Forelimb muscle (tissue), 1 donor: ENCODE results near the gene CALHM3. TPM values are rescaled to one million over a fixed set of nuclear protein-coding genes. Genes with fewer than 3 reads are reported as not detected.

Experiments
- DNase-seq: peaks from one replicate; pipeline ENCODE4 v3.0.0-alpha.2; 2013; ENCODE audit warnings: low read depth
- polyA plus RNA-seq: library from polyadenylated mRNA; unstranded; fragments of 120-200 nt; gene quantifications from one replicate; pipeline ENCODE4 v1.2.1, GENCODE V29; 2013; ENCODE audit not compliant: insufficient read length

CALHM3 gene
- polyA plus RNA-seq, 1 donor, result not detected

DNA sequence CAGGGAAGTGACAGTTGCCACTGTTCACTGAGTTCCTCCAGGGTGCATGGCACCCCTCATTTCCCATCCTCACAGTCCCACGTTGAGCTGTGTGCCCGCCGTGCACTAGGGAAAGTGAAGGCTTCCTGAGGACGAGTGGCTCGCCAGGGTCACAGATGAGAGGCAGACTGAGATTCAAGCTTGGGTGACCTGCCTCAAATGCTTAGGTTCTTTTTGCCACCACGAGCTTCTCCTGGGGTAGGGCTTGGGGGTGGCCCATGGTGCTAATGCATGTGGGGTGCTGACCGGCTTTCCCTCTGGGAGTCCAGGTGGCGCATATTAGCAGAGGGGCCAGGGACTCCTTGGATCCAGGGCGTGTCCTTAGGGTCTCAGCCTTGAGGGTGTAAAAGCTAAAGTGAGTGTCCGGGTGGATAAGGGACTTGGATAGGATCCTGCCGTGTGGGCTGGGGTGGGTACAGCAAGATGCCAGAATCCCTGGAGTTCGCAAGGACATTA lies 28.8 kb downstream of the CALHM3 start:
- no peak for DNase-seq

DNA sequence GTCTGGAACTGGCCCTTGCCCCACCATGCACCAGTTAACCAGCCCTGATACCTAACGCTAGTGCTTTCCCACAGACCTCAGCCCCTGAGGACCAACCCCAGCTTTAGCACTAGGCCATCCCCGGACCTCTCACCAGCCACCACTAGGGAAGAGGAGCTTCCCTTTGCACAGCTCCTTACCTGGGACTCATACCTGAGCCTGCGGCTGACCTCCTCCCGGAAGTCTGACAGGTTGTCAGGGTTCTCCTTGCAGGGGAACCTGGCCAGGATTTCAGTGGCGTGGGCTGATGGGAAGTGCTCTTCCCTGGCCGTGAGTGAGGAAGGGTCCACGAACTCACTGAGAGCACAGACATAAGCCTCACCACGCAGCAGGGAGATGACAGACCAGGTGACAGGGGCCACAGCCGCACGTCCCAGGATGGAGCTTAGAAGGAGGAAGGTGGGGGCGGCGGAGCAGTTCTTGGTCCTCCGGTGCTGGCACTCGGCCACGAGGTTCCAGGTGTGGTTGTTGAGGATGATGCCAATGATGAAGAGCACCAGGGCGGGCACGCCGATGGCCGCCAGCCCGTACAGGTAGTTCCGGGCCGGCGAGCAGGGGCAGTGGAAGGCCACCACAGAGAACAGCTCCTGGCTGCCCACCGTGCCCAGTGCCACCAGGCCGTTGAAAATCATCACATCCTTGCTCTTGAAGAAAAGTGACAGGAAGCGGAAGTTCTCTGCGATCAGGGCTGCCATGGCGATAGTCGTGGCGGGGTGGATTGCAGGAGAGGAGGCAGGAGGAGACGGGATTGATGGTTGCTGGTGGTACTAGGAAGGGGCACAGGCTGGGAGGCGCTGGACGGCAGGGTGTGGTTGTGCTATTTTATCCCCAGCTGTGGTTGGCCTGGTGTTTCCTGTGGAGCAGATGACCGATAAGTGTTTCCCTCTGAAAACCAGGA lies 29.6 kb downstream of the CALHM3 start:
- no peak for DNase-seq

DNA sequence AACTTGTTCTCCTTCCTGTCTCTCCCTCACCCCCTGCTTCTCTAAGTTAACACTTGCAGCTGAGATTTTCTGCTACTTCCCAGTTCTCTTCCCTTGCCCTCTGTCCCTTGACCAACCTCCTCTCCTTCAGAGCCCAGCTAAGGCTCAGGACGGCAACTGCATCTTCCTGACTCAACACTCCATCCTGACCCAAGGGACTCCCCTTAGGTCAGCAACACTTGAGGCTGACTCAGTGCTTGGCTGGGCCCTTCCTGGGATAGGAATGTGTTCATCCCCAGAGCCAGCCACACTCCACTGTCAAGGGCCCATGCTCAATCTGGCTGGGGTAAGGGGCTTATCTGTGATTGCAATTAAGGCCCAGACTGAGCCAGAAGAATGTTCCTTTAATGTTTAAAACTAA lies 30.3 kb downstream of the CALHM3 start:
- DNase-seq, result no peak

DNA sequence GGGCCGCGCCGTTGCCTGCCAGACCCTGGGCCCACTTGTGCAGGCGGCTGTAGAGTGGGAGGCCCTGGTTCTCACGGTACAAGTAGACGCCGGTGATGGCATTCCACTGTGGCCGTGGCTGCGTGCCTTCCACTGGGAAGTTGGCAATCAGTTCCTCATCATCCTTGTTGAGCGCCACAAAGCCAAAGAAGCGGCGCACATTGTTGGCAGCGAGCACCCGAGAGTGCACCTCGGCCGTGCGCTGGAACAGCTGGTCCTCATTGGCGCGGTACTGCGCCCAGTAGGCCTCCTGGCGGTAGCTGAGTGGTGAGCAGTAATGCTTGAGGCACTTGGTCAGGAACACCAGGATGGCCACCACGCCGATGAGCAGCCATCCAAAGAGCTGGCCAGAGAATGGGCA lies 31.9 kb downstream of the CALHM3 start:
- DNase-seq, result no peak

DNA sequence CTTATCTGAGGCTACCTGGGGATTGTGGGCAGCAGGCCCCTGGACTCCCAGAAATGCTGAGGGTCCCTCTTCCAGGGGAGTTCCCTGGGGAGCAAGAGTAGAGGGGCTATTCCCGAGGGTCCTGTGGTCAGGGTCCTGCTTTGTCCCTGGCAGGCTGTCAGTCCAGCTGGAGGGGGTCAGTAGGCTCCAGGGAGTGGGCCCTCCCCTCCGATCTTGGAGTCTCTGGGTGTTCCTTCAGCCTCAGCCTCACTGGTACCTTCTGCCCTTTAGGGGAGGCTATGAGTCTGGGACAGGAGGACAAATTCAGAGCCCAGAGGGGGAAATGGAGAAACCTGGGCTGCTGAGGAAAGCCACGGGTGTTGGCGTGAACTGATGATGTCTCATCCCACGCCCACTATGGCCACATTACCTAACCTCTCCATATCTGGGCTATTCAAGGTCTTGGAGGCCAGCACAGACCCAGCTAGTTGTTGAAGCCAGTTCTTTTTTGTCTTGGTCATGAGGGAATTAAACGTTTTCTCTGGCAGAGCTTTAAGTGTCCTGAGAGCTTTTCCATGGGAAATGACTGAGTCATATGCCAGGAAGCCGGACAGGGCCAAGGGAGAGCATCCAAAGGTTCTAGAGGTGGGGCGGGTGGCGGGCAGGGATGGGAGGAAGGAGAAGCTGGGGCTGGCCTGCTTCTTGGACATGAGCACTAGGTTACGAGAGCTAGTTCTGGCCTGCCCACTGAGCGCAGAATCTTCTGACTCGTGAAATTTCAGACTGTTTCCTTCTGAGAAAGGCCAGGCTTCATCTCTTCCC lies 33.1 kb downstream of the CALHM3 start:
- no peak for DNase-seq

DNA sequence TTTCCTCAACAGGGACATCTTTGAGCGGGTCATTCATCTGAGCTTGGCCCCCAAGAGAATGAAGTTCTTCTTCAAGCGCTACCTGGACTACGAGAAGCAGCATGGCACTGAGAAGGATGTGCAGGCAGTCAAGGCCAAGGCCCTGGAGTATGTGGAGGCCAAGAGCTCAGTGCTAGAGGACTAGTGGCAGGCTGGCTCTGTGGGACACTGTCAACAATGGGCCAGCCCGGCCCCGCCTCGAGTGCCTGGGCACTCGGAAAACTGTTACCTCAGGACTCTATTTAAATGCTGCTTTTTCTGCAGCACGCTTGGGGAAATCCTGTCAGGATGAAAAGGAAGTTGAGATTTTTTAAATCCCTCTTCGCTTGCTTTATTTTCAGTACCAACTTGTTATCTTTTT lies 33.7 kb downstream of the CALHM3 start:
- DNase-seq, result no peak

DNA sequence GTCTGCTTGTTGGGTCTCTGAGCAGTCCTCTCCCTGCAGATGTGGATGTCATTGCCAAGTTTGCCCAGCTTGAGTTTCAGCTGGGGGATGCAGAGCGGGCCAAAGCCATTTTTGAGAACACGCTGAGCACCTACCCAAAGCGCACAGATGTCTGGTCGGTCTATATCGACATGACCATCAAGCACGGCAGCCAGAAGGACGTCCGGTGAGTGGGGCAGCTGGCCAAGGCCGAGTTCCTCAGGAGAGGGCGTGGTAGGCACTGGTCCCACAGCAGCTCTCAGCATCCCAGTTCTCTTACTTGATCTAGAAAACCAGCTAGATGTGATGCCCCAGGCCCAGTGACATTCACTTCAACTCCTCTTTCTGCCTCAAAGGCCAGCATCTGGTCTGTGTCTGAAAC lies 34.6 kb downstream of the CALHM3 start:
- DNase-seq, result no peak

DNA sequence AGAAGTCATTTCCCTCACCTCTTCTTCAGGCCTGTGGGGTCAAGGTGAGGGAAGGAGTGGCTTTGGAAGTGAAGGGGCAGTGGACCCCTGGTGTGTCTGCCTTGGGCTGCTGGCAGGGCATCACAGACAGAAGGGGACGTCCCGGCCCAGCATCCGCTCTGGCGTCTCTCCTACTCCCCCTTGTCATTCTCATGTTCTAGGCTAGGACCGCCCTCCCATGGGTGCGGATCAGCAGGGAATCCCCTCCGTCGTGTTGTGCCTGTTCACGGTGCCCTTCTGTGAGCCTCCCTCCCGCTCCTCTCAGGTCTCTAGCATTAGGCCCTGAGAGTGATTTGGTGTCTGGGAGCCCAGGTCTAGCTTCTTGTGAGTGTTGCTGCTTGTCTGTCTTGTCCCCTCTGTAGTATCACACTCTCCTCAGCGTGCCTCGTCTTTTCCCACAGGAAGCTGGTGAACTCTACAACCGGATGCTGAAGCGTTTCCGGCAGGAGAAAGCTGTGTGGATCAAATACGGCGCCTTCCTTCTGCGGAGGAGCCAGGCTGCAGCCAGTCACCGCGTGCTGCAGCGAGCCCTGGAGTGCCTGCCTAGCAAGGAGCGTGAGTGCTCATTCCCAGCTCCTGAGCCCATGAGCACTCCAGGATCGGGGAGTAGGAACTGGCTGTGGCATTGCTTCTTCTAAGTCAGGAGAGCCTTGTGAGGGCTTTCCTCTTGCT lies 35.4 kb downstream of the CALHM3 start:
- no peak for DNase-seq

DNA sequence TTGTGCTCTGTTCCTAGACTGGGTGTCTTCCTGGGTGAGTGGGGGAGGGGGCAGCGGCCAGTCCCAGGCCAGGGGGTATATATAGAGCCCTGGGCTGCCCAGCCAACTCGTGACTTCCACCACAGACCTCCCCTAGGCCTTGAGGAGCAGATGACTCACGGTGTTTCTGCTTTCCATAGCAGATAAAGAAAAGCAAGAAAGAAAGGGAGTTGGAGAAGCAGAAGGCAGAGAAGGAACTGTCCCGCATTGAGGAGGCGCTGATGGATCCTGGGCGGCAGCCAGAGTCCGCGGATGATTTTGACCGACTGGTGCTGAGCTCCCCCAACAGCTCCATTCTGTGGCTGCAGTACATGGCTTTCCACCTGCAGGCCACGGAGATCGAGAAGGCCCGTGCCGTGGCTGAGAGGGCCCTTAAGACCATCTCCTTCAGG lies 37.0 kb downstream of the CALHM3 start:
- no peak for DNase-seq

DNA sequence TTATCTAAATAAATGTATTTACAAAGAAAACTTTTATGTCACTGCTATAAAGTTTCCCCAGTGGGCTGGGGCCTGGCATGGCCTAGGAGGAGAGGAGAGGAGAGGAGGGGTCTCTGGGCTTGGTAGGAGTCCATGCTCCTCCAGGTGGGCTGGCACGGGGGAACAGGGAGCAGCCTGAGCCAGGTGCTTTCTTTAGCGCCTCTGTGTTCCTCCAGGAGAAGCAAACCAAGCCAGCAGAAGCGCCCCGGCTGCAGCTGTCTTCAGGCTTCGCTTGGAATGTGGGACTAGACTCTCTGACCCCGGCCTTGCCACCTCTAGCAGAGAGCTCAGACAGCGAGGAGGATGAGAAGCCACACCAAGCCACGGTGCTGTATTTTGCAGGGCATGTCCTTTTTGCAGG lies 37.4 kb downstream of the CALHM3 start:
- DNase-seq, result no peak

DNA sequence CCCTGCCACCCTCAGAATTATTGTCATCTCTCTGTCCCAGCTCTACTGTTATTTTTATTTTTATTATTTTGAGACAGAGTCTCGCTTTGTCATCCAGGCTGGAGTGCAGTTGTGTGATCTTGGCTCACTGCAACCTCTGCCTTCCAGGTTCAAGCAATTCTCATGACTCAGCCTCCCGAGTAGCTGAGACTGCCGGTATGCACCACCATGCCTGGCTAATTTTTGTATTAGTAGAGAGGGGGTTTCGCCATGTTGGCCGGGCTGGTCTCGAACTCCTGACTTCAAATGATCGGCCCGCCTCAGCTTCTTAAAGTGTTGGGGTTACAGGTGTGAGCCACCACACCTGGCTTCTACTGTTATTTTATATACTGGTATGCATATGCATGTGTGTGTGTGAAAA lies 37.8 kb downstream of the CALHM3 start:
- DNase-seq, result no peak

DNA sequence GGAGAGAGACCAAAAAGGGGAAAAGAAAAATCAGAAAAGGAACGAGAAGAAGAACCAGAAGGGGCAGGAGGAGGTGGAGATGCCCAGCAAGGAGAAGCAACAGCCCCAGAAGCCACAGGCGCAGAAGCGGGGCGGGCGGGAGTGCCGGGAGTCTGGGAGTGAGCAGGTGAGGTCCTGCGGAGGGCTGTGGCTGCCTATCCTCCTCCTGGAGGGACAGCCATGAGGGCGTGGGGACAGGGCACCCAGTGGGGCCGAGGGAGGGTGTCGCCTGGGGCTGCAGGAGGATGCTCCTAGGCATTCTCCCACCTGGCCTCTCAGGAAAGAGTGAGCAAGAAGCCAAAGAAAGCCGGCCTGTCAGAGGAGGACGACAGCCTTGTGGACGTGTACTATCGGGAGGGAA lies 38.6 kb downstream of the CALHM3 start:
- DNase-seq, result no peak

DNA sequence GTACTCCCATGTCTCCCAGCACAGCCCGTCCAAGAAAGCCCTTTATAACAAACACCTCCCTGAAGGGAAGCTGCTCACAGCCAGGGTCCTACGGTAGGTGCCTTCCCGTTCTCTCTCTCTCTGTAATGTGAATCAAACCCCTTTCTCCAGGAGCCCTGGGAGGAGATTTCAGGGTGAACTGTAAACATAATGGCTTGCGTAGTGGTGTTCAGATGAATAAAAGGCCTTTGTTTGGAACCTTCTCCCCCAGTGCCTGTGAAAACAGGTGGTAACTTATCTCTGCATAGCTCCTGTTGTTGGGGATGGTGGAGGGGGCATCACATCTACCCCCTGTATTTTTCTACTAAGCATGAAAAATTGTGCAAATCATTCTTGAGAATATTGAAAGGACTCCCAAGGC lies 39.3 kb downstream of the CALHM3 start:
- DNase-seq, result no peak

DNA sequence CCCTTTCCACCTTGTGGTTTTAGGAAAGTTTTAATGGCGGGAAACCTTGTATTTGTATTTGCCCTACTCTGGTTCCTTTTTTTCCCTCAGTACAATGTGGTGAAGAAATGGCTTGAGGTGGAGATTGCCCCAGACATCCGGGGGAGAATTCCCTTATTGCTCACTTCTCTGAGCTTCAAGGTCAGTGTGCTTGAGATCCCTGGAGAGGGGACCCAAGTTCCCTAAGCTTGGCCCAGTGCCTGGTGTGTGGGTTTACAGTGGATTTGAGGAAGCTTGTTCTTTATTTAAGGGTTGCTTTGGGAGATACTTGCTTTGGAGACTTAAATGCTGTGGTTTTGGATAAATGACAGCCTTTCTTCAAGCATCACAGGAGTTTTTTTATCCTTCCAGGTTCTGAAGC lies 45.2 kb downstream of the CALHM3 start:
- DNase-seq, result no peak

DNA sequence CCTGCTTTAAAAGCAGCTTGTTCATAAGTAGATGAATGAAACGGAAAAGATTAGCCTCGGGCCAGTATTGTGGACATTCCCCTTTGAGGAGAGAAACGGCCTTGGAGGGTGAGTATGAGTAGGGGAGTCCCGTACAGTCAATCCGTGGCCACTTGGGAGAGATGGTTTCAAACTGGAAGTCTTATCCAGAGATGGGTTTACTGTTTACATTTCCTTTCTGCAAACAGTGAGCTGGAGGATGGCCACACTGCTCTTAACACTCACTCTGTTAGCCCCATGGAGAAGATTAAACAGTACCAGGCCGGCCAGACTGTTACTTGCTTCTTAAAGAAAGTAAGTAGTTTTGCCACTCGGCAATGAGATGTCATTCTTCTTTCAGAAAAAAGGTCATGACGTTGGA lies 47.1 kb downstream of the CALHM3 start:
- no peak for DNase-seq

DNA sequence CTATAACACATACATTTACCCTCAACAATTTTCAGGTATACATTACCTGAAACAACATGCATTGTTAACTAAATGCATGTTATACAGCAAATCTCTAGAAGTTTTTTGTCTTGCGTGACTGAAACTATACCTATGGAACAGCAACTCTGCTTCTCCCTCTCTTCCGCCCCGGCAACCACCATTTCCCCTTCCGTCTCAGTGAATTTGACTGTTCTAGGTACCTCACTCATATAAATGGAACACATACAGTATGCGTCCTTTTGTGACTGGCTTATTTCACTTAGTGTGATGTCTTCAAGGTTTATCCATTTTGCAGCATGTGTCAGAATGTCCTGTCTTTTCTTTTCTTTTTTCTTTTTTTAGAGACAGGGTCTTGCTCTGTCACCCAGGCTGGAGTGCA lies 49.4 kb downstream of the CALHM3 start:
- no peak for DNase-seq

DNA sequence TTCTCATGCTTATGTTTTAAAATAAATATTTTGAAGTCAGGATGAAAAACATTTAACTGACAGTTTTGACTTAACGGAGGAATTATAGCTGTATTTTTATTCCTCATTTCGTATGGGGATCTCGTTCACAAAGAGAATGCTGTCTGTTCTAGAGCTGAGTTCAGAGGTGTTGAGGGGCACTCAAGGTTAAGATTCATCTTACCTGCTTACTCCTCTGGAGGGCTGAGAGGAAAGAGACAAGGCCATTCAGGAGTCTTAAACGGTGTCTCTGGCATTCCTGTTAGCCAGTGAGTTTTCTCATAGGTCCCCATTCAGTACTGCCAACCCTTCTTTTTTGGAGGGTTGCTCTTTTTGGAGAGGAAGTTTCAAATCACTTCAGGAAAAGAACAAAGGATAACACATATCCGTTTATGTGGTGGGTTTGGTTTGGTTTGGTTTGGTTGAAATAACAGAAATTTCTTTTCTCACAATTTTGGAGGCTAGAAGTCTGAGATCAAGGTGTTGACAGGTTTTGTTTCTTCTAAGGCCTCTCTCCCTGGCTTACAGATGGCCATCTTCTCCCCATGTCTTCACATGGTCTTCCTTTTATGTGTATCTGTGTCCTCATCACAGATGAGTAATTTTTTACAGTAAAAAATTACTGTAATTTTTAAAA lies 49.9 kb downstream of the CALHM3 start:
- DNase-seq, result no peak

DNA sequence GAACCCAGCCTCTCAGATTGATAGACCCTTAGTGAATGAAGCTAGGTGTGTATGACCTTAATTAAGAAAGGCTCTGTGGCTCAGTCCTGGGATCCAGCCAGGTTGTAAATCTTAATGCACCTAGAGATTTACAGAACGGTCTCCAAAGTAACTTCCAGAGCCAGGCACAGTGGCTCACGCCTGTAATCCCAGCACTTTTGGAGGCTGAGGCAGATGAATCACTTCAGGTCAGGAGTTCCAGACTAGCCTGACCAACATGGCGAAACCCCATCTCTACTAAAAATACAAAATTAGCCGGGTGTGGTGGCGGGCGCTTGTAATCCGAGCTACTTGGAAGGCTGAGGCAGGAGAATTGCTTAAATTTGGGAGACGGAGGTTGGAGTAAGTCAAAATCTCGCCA lies 51.2 kb downstream of the CALHM3 start:
- DNase-seq, result no peak

DNA sequence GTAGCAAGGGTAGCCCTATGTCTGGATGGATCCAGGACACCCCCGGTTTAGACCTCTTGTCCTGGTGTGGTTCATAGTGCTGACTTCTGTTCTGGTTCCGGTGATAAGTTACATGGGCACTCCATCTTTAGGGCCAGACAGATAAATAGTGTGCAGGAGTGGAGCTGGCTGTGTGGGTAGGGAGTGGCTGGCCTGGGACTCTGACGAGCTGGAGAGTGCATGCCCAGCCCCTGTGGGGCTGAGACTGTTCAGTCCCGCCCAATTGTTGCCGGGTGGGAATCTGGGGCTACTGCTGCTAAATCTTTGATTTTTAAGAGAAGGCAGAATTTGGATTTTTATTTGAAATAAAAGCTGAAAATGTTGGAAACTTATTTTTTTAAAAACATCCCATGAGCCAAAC lies 55.3 kb downstream of the CALHM3 start:
- DNase-seq, result no peak
